T-helper 1 cell treated with Interleukin-12 subunit alpha and Interleukin-12 subunit beta and Interleukin-4 antibody, amounts not matched to agents 30 μg/mL and 1 μg/mL, for 36 hours (primary cell): ENCODE data around the gene DCAF5.

Source experiments
- H3K27ac Mint-ChIP-seq: one replicate; pipeline ENCODE4 v1.8.0; 2021; ENCODE audit warnings: mild to moderate bottlenecking, mixed read lengths
- H3K27me3 Mint-ChIP-seq: one replicate; pipeline ENCODE4 v1.8.0; 2021; ENCODE audit warnings: low read depth, mixed read lengths
- H3K36me3 Mint-ChIP-seq: one replicate; pipeline ENCODE4 v1.8.0; 2021; ENCODE audit warnings: low read depth, mixed read lengths
- H3K4me1 Mint-ChIP-seq: one replicate; pipeline ENCODE4 v1.8.0; 2021; ENCODE audit warnings: low read depth, mixed read lengths
- H3K4me3 Mint-ChIP-seq: one replicate; pipeline ENCODE4 v1.8.0; 2021; ENCODE audit warnings: mild to moderate bottlenecking, moderate library complexity, mixed read lengths
- H3K9me3 Mint-ChIP-seq: one replicate; pipeline ENCODE4 v1.8.0; 2021; ENCODE audit warnings: mixed read lengths

The DCAF5 gene

GRCh38 chr14:69129264-69129880, 23.5 kb downstream of the DCAF5 start:
- H3K9me3 Mint-ChIP-seq: no peaks in the 10 kb centered on the region
- H3K27me3 Mint-ChIP-seq: no peaks in the 10 kb centered on the region
- H3K4me3 Mint-ChIP-seq: no peak overlapping the region
- H3K36me3 Mint-ChIP-seq: no peaks in the 10 kb centered on the region
- peaks cover 25% of the 10 kb centered on the region for H3K4me1 Mint-ChIP-seq
- H3K27ac Mint-ChIP-seq: peak overlapping the region; percentile 47

GRCh38 chr14:69118305-69118704, 34.6 kb downstream of the DCAF5 start:
- Mint-ChIP-seq H3K36me3 (peaks cover 46% of the 10 kb centered on the region), H3K4me3 (no peak overlapping the region), H3K9me3 (no peaks in the 10 kb centered on the region), H3K27me3 (no peaks in the 10 kb centered on the region), H3K4me1 (peaks cover 28% of the 10 kb centered on the region), H3K27ac (no peak overlapping the region)

- Mint-ChIP-seq H3K4me1 (peaks cover 26% of the 10 kb centered on the region), H3K36me3 (peaks cover 44% of the 10 kb centered on the region), H3K4me3 (no peak overlapping the region), H3K9me3 (no peaks in the 10 kb centered on the region), H3K27ac (peak overlapping the region; percentile 72), H3K27me3 (no peaks in the 10 kb centered on the region)
Measured at GRCh38 chr14:69117020-69117767, 35.7 kb downstream of the DCAF5 start.

- no peak overlapping the region for H3K4me3 Mint-ChIP-seq
- H3K27ac Mint-ChIP-seq: no peak overlapping the region
- peaks cover 44% of the 10 kb centered on the region for H3K36me3 Mint-ChIP-seq
- H3K27me3 Mint-ChIP-seq: no peaks in the 10 kb centered on the region
- no peaks in the 10 kb centered on the region for H3K9me3 Mint-ChIP-seq
- peaks cover 19% of the 10 kb centered on the region for H3K4me1 Mint-ChIP-seq
Measured at GRCh38 chr14:69115407-69116185, 37.3 kb downstream of the DCAF5 start.

GRCh38 chr14:69114763-69115162, 38.2 kb downstream of the DCAF5 start:
- Mint-ChIP-seq H3K4me3 (no peak overlapping the region), H3K27me3 (no peaks in the 10 kb centered on the region), H3K4me1 (peaks cover 18% of the 10 kb centered on the region), H3K9me3 (no peaks in the 10 kb centered on the region), H3K27ac (no peak overlapping the region), H3K36me3 (peaks cover 41% of the 10 kb centered on the region)

GRCh38 chr14:69108358-69108757, 44.6 kb downstream of the DCAF5 start:
- no peak overlapping the region for H3K27ac Mint-ChIP-seq
- H3K36me3 Mint-ChIP-seq: peaks cover 15% of the 10 kb centered on the region
- no peaks in the 10 kb centered on the region for H3K27me3 Mint-ChIP-seq
- H3K9me3 Mint-ChIP-seq: no peaks in the 10 kb centered on the region
- no peaks in the 10 kb centered on the region for H3K4me1 Mint-ChIP-seq
- no peak overlapping the region for H3K4me3 Mint-ChIP-seq

GRCh38 chr14:69107407-69108003, 45.4 kb downstream of the DCAF5 start:
- H3K9me3 Mint-ChIP-seq: no peaks in the 10 kb centered on the region
- no peaks in the 10 kb centered on the region for H3K27me3 Mint-ChIP-seq
- no peaks in the 10 kb centered on the region for H3K4me1 Mint-ChIP-seq
- H3K4me3 Mint-ChIP-seq: no peak overlapping the region
- H3K36me3 Mint-ChIP-seq: peaks cover 15% of the 10 kb centered on the region
- no peak overlapping the region for H3K27ac Mint-ChIP-seq

- H3K27me3 Mint-ChIP-seq: no peaks in the 10 kb centered on the region
- no peak overlapping the region for H3K4me3 Mint-ChIP-seq
- H3K27ac Mint-ChIP-seq: no peak overlapping the region
- H3K36me3 Mint-ChIP-seq: peaks cover 12% of the 10 kb centered on the region
- H3K4me1 Mint-ChIP-seq: peaks cover 1% of the 10 kb centered on the region
- H3K9me3 Mint-ChIP-seq: no peaks in the 10 kb centered on the region
Measured at GRCh38 chr14:69106451-69106850, 46.5 kb downstream of the DCAF5 start.

GRCh38 chr14:69105326-69105725, 47.6 kb downstream of the DCAF5 start:
- no peak overlapping the region for H3K27ac Mint-ChIP-seq
- H3K27me3 Mint-ChIP-seq: no peaks in the 10 kb centered on the region
- peaks cover 7% of the 10 kb centered on the region for H3K4me1 Mint-ChIP-seq
- peaks cover 6% of the 10 kb centered on the region for H3K36me3 Mint-ChIP-seq
- no peaks in the 10 kb centered on the region for H3K9me3 Mint-ChIP-seq
- H3K4me3 Mint-ChIP-seq: no peak overlapping the region

GRCh38 chr14:69101331-69101826, 51.5 kb downstream of the DCAF5 start:
- no peak overlapping the region for H3K27ac Mint-ChIP-seq
- H3K36me3 Mint-ChIP-seq: peaks cover 3% of the 10 kb centered on the region
- no peaks in the 10 kb centered on the region for H3K27me3 Mint-ChIP-seq
- no peak overlapping the region for H3K4me3 Mint-ChIP-seq
- H3K9me3 Mint-ChIP-seq: no peaks in the 10 kb centered on the region
- H3K4me1 Mint-ChIP-seq: peaks cover 11% of the 10 kb centered on the region

- Mint-ChIP-seq H3K4me1 (peaks cover 13% of the 10 kb centered on the region), H3K4me3 (no peak overlapping the region), H3K27me3 (no peaks in the 10 kb centered on the region), H3K27ac (no peak overlapping the region), H3K36me3 (peaks cover 3% of the 10 kb centered on the region), H3K9me3 (no peaks in the 10 kb centered on the region)
Measured at GRCh38 chr14:69097974-69098373, 54.9 kb downstream of the DCAF5 start.

GRCh38 chr14:69096781-69097475, 56.0 kb downstream of the DCAF5 start:
- Mint-ChIP-seq H3K4me1 (peaks cover 13% of the 10 kb centered on the region), H3K27ac (no peak overlapping the region), H3K9me3 (no peaks in the 10 kb centered on the region), H3K36me3 (peaks cover 3% of the 10 kb centered on the region), H3K27me3 (no peaks in the 10 kb centered on the region), H3K4me3 (no peak overlapping the region)

- Mint-ChIP-seq H3K4me3 (no peak overlapping the region), H3K4me1 (peaks cover 9% of the 10 kb centered on the region)
Measured at GRCh38 chr14:69096246-69096645, 56.7 kb downstream of the DCAF5 start.

GRCh38 chr14:69094481-69094880, 58.4 kb downstream of the DCAF5 start:
- Mint-ChIP-seq H3K4me3 (no peak overlapping the region), H3K27ac (no peak overlapping the region), H3K27me3 (no peaks in the 10 kb centered on the region), H3K9me3 (no peaks in the 10 kb centered on the region), H3K36me3 (peaks cover 13% of the 10 kb centered on the region), H3K4me1 (peaks cover 6% of the 10 kb centered on the region)

More at GRCh38 chr14:69096246-69096645, 56.7 kb downstream of the DCAF5 start:
- Mint-ChIP-seq H3K9me3 (no peaks in the 10 kb centered on the region), H3K36me3 (peaks cover 7% of the 10 kb centered on the region), H3K27me3 (no peaks in the 10 kb centered on the region), H3K27ac (no peak overlapping the region)
